K562 (cell line): Measurements from ENCODE around the gene POGZ. TPM values are rescaled to one million over a fixed set of nuclear protein-coding genes. Genes with fewer than 3 reads are reported as not detected.
A peak's percentile ranks its signal among the peaks of the same experiment; 100 is the strongest.

Source experiments
- ATAC-seq: fragments of 200-7000 bp; cut with Tn5 transposase; 3 replicates; pipeline ENCODE4 v1.9.1; 2020; ENCODE audit warnings: moderate library complexity
- BruUV-seq: library from RNA; stranded (reverse); fragments of 400-500 nt; replicated peaks from 2 replicates; lab custom pipeline; 2021; lab: Mats Ljungman, UMichigan
- CTCF ChIA-PET: fragments of 300-600 bp; formaldehyde crosslinking; extraction: SDS; loops from one replicate; lab custom pipeline; 2021; ENCODE audit warnings: low intra/inter-chr PET ratio; lab: Yijun Ruan, JAX
- POLR2A ChIA-PET: fragments of 300-600, 350-650 bp; sonication (Branson Sonifier 250); formaldehyde crosslinking; extraction: SDS; loops from one replicate; lab custom pipeline; 2021; ENCODE audit warnings: antibody characterized with exemption, inconsistent platforms; lab: Yijun Ruan, JAX
- DNase-seq, 4 experiments: peaks; one replicate each; pipeline versions ENCODE4 v3.0.0 to v3.0.0-alpha.2; 2011 to 2018; ENCODE audit warnings: low spot score in 3 of 4, mixed read lengths in 3 of 4; ENCODE audit errors: extremely low read depth in 1 of 4
- FAIRE-seq: peaks from 2 replicates; lab custom pipeline; 2011; peaks lifted over from hg19 to GRCh38; lab: Jason Lieb, UNC
- H2AFZ ChIP-seq: 2 replicates; pipeline ENCODE4 v1.6.0; 2011; ENCODE audit warnings: low read depth, low read length, control low read depth, inconsistent platforms
- H3K27ac ChIP-seq: fragments of 200-600 bp; 3 replicates; pipeline ENCODE4 v1.8.0; 2011; ENCODE audit warnings: low read depth, mild to moderate bottlenecking, control low read depth, inconsistent platforms, low read length, moderate library complexity, mixed read lengths; ENCODE audit errors: extremely low read depth
- H3K27me3 ChIP-seq, 2 experiments: fragments of 300-600 bp in 1 of 2; 2 replicates in 1 of 2; 3 replicates in 1 of 2; pipeline versions ENCODE4 v1.6.0 to v1.8.0; 2011; ENCODE audit warnings: inconsistent platforms in 2 of 2, low read length in 2 of 2, mild to moderate bottlenecking in 1 of 2, mixed read lengths in 1 of 2, moderate library complexity in 1 of 2; ENCODE audit not compliant: control insufficient read depth in 2 of 2, insufficient read depth in 2 of 2
- H3K36me3 ChIP-seq: fragments of 300-600 bp; 3 replicates; pipeline ENCODE4 v1.8.0; 2011; ENCODE audit warnings: mild to moderate bottlenecking, low read length, inconsistent platforms; ENCODE audit not compliant: control insufficient read depth, insufficient read depth
- H3K4me1 ChIP-seq, 2 experiments: fragments of 200-600 bp in 1 of 2; replicated peaks in 1 of 2; 2 replicates in 1 of 2; 3 replicates in 1 of 2; pipeline versions ENCODE4 v1.5.1 to v1.8.0; 2011; ENCODE audit warnings: inconsistent platforms in 2 of 2, low read length in 2 of 2, mild to moderate bottlenecking in 1 of 2, mixed read lengths in 1 of 2, moderate library complexity in 1 of 2; ENCODE audit not compliant: control insufficient read depth in 2 of 2, insufficient read depth in 2 of 2
- H3K4me2 ChIP-seq: 2 replicates; pipeline ENCODE4 v1.6.1; 2011; ENCODE audit warnings: low read length, control low read depth, inconsistent platforms, mixed read lengths; ENCODE audit not compliant: insufficient read depth
- H3K4me3 ChIP-seq: fragments of 200-600 bp; sonication (generic), shearing (Covaris generic); 2 replicates; pipeline ENCODE4 v1.5.1; 2016; ENCODE audit warnings: control low read depth, inconsistent platforms
- H3K79me2 ChIP-seq: fragments of 200-600 bp; 3 replicates; pipeline ENCODE4 v1.8.0; 2011; ENCODE audit warnings: low read length, inconsistent platforms; ENCODE audit not compliant: control insufficient read depth, insufficient read depth
- H3K9ac ChIP-seq, 2 experiments: 2 replicates each; pipeline versions ENCODE4 v1.6.0 to v1.6.1; 2011; ENCODE audit warnings: low read depth in 2 of 2, low read length in 2 of 2, control low read depth in 1 of 2, inconsistent platforms in 1 of 2, mild to moderate bottlenecking in 1 of 2, mixed read lengths in 1 of 2; ENCODE audit not compliant: insufficient read depth in 1 of 2
- H3K9me1 ChIP-seq: one replicate; pipeline ENCODE4 v1.6.0; 2011; ENCODE audit warnings: inconsistent platforms, mild to moderate bottlenecking, low read length, moderate library complexity; ENCODE audit not compliant: control insufficient read depth, insufficient read depth
- H3K9me3 ChIP-seq: replicated peaks from 2 replicates; pipeline ENCODE4 v1.5.1; 2011; ENCODE audit warnings: low read depth, low read length, inconsistent platforms; ENCODE audit not compliant: control insufficient read depth, insufficient read depth
- H4K20me1 ChIP-seq: replicated peaks from 2 replicates; pipeline ENCODE4 v1.6.1; 2011; ENCODE audit warnings: low read length, inconsistent platforms, mixed read lengths; ENCODE audit not compliant: control insufficient read depth, insufficient read depth
- ARHGAP35 ChIP-seq: fragments of 450-650 bp; IDR thresholded peaks from 2 replicates; pipeline ENCODE4 v1.6.1; 2018; ENCODE audit not compliant: partially characterized antibody
- CC2D1A ChIP-seq: fragments of 450-650 bp; IDR thresholded peaks from 2 replicates; pipeline ENCODE4 v1.6.1; 2017; ENCODE audit warnings: mild to moderate bottlenecking
- KLF1 ChIP-seq: fragments of 450-650 bp; IDR thresholded peaks from 2 replicates; pipeline ENCODE4 v1.6.1; 2016; ENCODE audit warnings: missing genetic modification characterization, missing compliant biosample characterization
- OTX1 ChIP-seq: fragments of 450-650 bp; formaldehyde crosslinking; IDR thresholded peaks from 2 replicates; pipeline ENCODE4 v1.4.0; 2022; ENCODE audit warnings: mild to moderate bottlenecking
- in situ Hi-C: fragments of 300-500 bp; cut with MboI; formaldehyde crosslinking; loops from 4 replicates; pipeline ENCODE4 v1.15.0; 2018; ENCODE audit warnings: inconsistent platforms, mixed read lengths
- intact Hi-C: fragments of 100-400 bp; cut with micrococcal nuclease; formaldehyde crosslinking; loops from 2 replicates; pipeline ENCODE4 v1.14.2; 2022
- polyA plus RNA-seq, 8 experiments: library from polyadenylated mRNA; depleted of rRNA in 4 of 8; stranded (reverse) in 5 of 8; unstranded in 3 of 8; fragments of >200 nt; fragmentation: Nextera tagmentation in 2 of 8; fragmentation: Illumina TruSeq in 1 of 8; extraction: Ambion mirVana in 2 of 8; extraction: Trizol in 1 of 8; gene quantifications; 2 replicates each; pipeline versions ENCODE4 v1.2.1 to v1.2.3, GENCODE V29; 2011 to 2014; ENCODE audit warnings: inconsistent platforms in 1 of 8, missing spikeins in 1 of 8
- total RNA-seq, 7 experiments: library from RNA; depleted of rRNA in 6 of 7; stranded (reverse); fragments of >200 nt in 6 of 7; fragmentation: Illumina TruSeq in 2 of 7; extraction: Trizol in 2 of 7; gene quantifications; 2 replicates each; pipeline versions ENCODE4 v1.2.1 to v1.2.3, GENCODE V29; 2011 to 2021; ENCODE audit warnings: low replicate concordance in 1 of 7
- TF ChIP-seq, protein P1 (sequence below): fragments of 150-350 bp; IDR thresholded peaks from 2 replicates; pipeline ENCODE4 v1.6.1; 2014; ENCODE audit warnings: low read depth, mild to moderate bottlenecking, low read length, borderline replicate concordance
- TF ChIP-seq, protein P2 (sequence below): fragments of 450-650 bp; formaldehyde crosslinking; IDR thresholded peaks from 2 replicates; pipeline ENCODE4 v1.4.0; 2022; ENCODE audit warnings: missing genetic modification characterization
- TF ChIP-seq, protein P3 (sequence below): fragments of 450-650 bp; formaldehyde crosslinking; conservative IDR thresholded peaks from 2 replicates; pipeline ENCODE4 v1.4.0; 2022; ENCODE audit warnings: mild to moderate bottlenecking, missing genetic modification characterization

The POGZ gene
- total and polyA plus RNA-seq, 9 of the 15 experiments (the other 6 are each of a cell fraction or from before 2014, with no cell fraction given), result 9.4 to 40.6 (median 21.6) TPM

DNA sequence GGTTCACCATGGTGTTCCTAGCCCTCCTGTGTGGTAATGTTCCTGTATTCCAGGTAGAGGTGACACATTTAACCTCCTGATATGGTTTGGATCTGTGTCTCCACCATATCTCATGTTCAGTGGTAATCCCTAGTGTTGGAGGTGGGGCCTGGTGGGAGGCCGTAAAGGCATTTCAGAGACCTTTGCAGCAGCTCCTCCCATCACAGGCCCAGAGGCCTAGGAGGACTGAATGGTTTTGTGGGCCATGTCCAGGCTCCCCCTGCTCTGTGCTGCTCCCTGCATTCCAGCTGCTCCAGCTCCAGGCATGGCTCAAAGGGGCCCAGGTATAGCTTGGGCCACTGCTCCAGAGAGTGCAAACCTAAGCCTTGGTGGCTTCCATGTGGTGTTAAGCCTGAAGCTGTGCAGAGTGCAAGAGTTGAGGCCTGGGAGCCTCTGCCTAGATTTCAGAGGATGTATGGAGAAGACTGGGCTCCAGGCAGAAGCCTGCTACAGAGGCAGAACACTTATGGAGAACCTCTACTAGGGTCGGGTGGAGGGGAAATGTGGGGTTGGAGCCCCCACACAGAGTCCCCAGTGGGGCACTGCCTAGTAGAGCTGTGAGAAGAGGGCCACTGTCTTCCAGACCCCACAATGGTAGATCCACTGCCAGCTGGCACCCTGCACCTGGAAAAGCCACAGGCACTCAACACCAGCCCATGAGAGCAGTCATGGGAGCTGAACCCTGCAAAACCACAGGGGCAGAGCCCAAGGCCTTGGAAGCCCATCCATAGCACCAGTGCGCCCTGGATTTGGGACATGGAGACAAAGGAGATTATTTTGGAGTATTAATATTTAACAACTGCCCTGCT lies 96.8 kb downstream of the POGZ start (continued):
- TF ChIP-seq, protein P1, sequence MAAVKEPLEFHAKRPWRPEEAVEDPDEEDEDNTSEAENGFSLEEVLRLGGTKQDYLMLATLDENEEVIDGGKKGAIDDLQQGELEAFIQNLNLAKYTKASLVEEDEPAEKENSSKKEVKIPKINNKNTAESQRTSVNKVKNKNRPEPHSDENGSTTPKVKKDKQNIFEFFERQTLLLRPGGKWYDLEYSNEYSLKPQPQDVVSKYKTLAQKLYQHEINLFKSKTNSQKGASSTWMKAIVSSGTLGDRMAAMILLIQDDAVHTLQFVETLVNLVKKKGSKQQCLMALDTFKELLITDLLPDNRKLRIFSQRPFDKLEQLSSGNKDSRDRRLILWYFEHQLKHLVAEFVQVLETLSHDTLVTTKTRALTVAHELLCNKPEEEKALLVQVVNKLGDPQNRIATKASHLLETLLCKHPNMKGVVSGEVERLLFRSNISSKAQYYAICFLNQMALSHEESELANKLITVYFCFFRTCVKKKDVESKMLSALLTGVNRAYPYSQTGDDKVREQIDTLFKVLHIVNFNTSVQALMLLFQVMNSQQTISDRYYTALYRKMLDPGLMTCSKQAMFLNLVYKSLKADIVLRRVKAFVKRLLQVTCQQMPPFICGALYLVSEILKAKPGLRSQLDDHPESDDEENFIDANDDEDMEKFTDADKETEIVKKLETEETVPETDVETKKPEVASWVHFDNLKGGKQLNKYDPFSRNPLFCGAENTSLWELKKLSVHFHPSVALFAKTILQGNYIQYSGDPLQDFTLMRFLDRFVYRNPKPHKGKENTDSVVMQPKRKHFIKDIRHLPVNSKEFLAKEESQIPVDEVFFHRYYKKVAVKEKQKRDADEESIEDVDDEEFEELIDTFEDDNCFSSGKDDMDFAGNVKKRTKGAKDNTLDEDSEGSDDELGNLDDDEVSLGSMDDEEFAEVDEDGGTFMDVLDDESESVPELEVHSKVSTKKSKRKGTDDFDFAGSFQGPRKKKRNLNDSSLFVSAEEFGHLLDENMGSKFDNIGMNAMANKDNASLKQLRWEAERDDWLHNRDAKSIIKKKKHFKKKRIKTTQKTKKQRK, result peak; percentile 83
- TF ChIP-seq, all 486 proteins: peak for 8

DNA sequence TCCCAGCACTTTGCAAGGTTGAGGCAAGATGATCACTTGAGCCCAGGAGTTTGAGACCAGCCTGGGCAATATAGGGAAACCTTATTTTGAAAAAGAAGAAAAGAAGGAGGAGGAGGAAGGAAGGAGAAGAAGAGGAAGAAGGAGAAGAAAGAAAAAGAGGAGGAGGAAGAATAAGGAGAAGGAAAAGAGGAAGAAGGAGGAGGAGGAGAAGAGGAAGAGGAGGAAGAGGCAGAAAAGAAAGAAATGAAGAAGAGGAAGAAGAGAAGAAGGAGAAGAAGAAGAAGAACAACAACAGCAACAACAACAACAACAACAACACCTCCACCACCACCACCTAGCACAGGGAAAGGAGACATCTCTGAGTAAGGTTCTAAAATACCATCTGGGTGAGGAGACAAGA lies 97.4 kb downstream of the POGZ start:
- Histone ChIP-seq H3K4me3 (no peak overlapping the region), H4K20me1 (no peaks in the 10 kb centered on the region), H3K4me1 (no peaks in the 10 kb centered on the region), H3K27ac (no peak overlapping the region), H3K4me2 (no peak overlapping the region), H3K27me3 (no peaks in the 10 kb centered on the region), H2AFZ (no peak overlapping the region), H3K79me2 (no peaks in the 10 kb centered on the region), H3K9ac (no peak overlapping the region), H3K9me1 (no peaks in the 10 kb centered on the region), H3K9me3 (peaks cover 7% of the 10 kb centered on the region; the same call in 1 of the 2 replicates), H3K36me3 (peaks cover 29% of the 10 kb centered on the region; the same call in 2 of the 3 replicates)
- intact Hi-C loops, result no loop called here
- ChIA-PET POLR2A (no interaction called here), CTCF (no interaction called here)
- ATAC-seq (no peak), DNase-seq (no peak), FAIRE-seq (no peak)
- TF ChIP-seq OTX1 (CRISPR knock-in tag) (0 out of 2 replicates have a peak, but pooled peaks have one; percentile 31), KLF1 (tag) (no peak), CC2D1A (no peak), ARHGAP35 (peak; percentile 15)
- TF ChIP-seq, protein P2, sequence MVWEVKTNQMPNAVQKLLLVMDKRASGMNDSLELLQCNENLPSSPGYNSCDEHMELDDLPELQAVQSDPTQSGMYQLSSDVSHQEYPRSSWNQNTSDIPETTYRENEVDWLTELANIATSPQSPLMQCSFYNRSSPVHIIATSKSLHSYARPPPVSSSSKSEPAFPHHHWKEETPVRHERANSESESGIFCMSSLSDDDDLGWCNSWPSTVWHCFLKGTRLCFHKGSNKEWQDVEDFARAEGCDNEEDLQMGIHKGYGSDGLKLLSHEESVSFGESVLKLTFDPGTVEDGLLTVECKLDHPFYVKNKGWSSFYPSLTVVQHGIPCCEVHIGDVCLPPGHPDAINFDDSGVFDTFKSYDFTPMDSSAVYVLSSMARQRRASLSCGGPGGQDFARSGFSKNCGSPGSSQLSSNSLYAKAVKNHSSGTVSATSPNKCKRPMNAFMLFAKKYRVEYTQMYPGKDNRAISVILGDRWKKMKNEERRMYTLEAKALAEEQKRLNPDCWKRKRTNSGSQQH (CRISPR knock-in tag), result 0 out of 2 replicates have a peak, but pooled peaks have one; percentile 13
- TF ChIP-seq, protein P3, sequence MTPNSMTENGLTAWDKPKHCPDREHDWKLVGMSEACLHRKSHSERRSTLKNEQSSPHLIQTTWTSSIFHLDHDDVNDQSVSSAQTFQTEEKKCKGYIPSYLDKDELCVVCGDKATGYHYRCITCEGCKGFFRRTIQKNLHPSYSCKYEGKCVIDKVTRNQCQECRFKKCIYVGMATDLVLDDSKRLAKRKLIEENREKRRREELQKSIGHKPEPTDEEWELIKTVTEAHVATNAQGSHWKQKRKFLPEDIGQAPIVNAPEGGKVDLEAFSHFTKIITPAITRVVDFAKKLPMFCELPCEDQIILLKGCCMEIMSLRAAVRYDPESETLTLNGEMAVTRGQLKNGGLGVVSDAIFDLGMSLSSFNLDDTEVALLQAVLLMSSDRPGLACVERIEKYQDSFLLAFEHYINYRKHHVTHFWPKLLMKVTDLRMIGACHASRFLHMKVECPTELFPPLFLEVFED (CRISPR knock-in tag), result 0 out of 2 replicates have a peak, but pooled peaks have one; percentile 54
- BruUV-seq, result no TSS peak
- in situ Hi-C loops, result no loop called here
